Kidney epithelial cell (primary cell): ENCODE results near the gene ACSL3. TPM values are rescaled to one million over a fixed set of nuclear protein-coding genes. Genes with fewer than 3 reads are reported as not detected.

Experiments
- DNase-seq: peaks from one replicate; pipeline ENCODE4 v3.0.0-alpha.2; 2010; ENCODE audit warnings: low read depth
- H3K27me3 ChIP-seq: 2 replicates; pipeline ENCODE4 v1.6.0; 2011; ENCODE audit warnings: low read length; ENCODE audit not compliant: control insufficient read depth, insufficient read depth
- H3K36me3 ChIP-seq: 2 replicates; pipeline ENCODE4 v1.5.1; 2011; ENCODE audit warnings: low read length; ENCODE audit not compliant: control insufficient read depth, insufficient read depth
- H3K4me3 ChIP-seq: 2 replicates; pipeline ENCODE4 v1.5.1; 2011; ENCODE audit warnings: low read depth, mild to moderate bottlenecking, control low read depth, low read length
- CTCF ChIP-seq: IDR thresholded peaks from 2 replicates; pipeline ENCODE4 v1.5.1; 2011; ENCODE audit warnings: mild to moderate bottlenecking, moderate library complexity, low read length, control low read depth, inconsistent platforms; ENCODE audit not compliant: insufficient read depth, poor library complexity, severe bottlenecking
- total RNA-seq: library from RNA; depleted of rRNA; stranded (reverse); fragments of >200 nt; gene quantifications from 2 replicates; pipeline ENCODE4 v1.2.3, GENCODE V29; 2015

Gene ACSL3
- total RNA-seq, 1 donor from 2014 or later, result 98.6 TPM

- Histone ChIP-seq H3K4me3 (no peak overlapping the region), H3K27me3 (no peaks in the 10 kb centered on the region), H3K36me3 (no peaks in the 10 kb centered on the region)
- TF ChIP-seq CTCF, result no peak
- no peak for DNase-seq
These were observed 46.2 kb downstream of the ACSL3 start for GRCh38 chr2:222907048-222907447.

DNA sequence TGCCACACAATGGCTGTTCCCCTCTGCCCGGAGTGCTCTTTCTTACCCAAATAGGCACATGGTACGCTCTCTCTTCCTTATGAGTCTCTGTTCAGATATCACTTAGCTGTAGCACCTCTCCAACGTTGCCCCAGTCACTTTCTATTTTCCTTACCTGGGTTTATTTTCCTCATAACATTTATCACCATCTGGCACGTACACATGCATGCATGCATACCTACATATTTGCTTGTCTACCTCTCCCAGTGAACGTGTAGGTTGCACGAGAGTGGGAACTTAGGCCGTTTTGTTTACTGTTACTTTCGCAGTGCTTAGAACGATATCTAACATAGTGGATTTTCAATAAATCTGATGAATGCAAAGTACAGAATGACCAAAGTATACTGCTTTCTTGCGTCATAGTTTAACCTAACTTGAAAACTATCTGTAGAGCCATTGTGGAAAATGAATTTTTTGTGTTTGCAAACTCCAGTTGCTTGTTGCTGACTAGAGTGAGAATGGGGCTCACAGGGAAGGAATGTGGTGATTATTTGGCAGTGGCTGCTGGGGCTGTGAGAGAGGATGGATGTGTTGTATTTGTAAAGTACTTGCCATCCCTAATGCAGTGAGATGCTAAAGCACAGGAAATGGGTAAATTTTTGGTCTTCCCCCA, 47.1 kb downstream of the ACSL3 start:
- DNase-seq, result no peak
- TF ChIP-seq CTCF, result no peak
- no peaks in the 10 kb centered on the region for H3K36me3 ChIP-seq
- H3K4me3 ChIP-seq, result no peak overlapping the region
- H3K27me3 ChIP-seq, result no peaks in the 10 kb centered on the region

- no peak for TF ChIP-seq CTCF
- Histone ChIP-seq H3K4me3 (no peak overlapping the region), H3K36me3 (no peaks in the 10 kb centered on the region), H3K27me3 (no peaks in the 10 kb centered on the region)
- no peak for DNase-seq
These were observed 48.5 kb downstream of the ACSL3 start for GRCh38 chr2:222909286-222909685.

DNA sequence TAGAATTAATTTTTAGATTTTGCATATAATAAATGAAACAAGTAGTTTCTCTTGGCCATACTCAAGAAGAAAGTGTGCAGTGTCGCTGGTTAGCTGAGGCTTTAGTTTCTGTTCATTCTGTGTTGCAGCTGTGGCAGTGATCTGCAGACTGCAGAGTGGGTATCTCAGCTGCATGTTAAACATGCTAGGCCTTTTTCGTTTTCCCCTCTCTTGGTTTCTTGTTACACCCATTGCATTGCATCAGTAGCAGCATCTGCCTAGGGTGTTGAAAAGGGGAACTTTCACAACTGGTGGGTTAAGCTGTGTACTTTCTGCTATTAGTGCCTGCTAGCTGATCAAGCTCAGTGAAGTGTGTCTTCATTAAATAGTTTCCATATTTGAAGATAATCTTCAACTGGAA, 51.3 kb downstream of the ACSL3 start:
- no peak overlapping the region for H3K4me3 ChIP-seq
- no peak for TF ChIP-seq CTCF
- H3K36me3 ChIP-seq, result no peaks in the 10 kb centered on the region
- H3K27me3 ChIP-seq, result no peaks in the 10 kb centered on the region
- DNase-seq, result no peak

DNA sequence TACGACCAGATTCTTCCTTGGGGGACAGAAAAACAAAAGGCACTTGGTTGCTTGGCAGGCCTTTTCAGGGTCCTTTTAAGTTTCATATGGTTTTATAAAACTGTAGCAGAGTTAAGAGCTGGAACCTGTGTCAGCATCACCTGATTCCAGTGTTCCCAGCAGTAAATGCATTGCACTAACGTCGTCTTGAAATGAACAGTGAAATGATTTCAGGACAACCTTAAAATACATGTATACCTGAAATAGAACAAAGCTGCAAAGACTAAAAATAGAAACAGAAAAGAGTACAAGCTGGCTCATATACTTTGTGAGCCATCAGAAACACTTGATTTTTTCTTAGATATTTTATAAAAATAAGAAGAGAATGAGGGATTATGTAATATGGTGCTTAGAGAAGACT, 51.9 kb downstream of the ACSL3 start:
- no peak overlapping the region for H3K4me3 ChIP-seq
- TF ChIP-seq CTCF, result no peak
- no peak for DNase-seq
- no peaks in the 10 kb centered on the region for H3K36me3 ChIP-seq
- no peaks in the 10 kb centered on the region for H3K27me3 ChIP-seq
